ENCODE data around the gene CABP2. TPM values are rescaled to one million over a fixed set of nuclear protein-coding genes. Genes with fewer than 3 reads are reported as not detected.
"Not testable (repeated sequence)": the region's sequence is repeated elsewhere in the genome, so short reads cannot be mapped to it uniquely, and the experiment has no call there.

CABP2 gene
- total and polyA plus RNA-seq, 7 experiments from 2014 or later, result not detected

- ChIA-PET CTCF (no interaction called here), POLR2A (no interaction called here)
- Mint-ChIP-seq H3K4me3 (no peak overlapping the region), H3K36me3 (peaks cover 0 to 7% (median 0%) of the 10 kb centered on the region in 5 donors), H3K9me3 (peaks cover 0 to 13% (median 0%) of the 10 kb centered on the region in 11 donors), H3K4me1 (no peaks in the 10 kb centered on the region), H3K27me3 (peaks cover 0 to 31% (median 4%) of the 10 kb centered on the region in 5 donors), H3K27ac (no peak overlapping the region)
- DNase-seq (no peak), ATAC-seq (no peak)
- intact Hi-C loops (cut with micrococcal nuclease), result no loop called here
- H3K27me3 ChIP-seq (ENCODE audit: control insufficient read depth in 2 of 2, insufficient read depth in 2 of 2, low read length in 2 of 2), result no peaks in the 10 kb centered on the region
- no peaks in the 10 kb centered on the region for H3K9me3 ChIP-seq (ENCODE audit: control insufficient read depth in 2 of 3, low read length in 3 of 3)
- no peaks in the 10 kb centered on the region for H3K4me1 ChIP-seq (ENCODE audit: control insufficient read depth in 2 of 2, insufficient read depth in 2 of 2, low read length in 2 of 2)
- no peak overlapping the region for H3K27ac ChIP-seq (ENCODE audit: low read depth, low read length)
- no peaks in the 10 kb centered on the region for H3K36me3 ChIP-seq (ENCODE audit: control insufficient read depth in 2 of 3, insufficient read depth in 3 of 3, low read length in 3 of 3)
- H3K4me3 ChIP-seq (ENCODE audit: low read length), result no peak overlapping the region
Measured at GRCh38 chr11:67548555-67549110, 25.4 kb upstream of the CABP2 start.

- H3K9me3 Mint-ChIP-seq, result peaks cover 0 to 13% (median 0%) of the 10 kb centered on the region in 11 donors
- POLR2A ChIA-PET; H3K4me1 ChIP-seq (ENCODE audit: control insufficient read depth in 2 of 2, insufficient read depth in 2 of 2, low read length in 2 of 2); H3K27me3 ChIP-seq (ENCODE audit: control insufficient read depth in 2 of 2, insufficient read depth in 2 of 2, low read length in 2 of 2); H3K4me3 ChIP-seq (ENCODE audit: low read length); H3K4me3 Mint-ChIP-seq; intact Hi-C loops (cut with micrococcal nuclease); H3K36me3 Mint-ChIP-seq; H3K4me1 Mint-ChIP-seq; H3K27ac Mint-ChIP-seq; CTCF ChIA-PET; DNase-seq; H3K27ac ChIP-seq (ENCODE audit: low read depth, low read length); H3K36me3 ChIP-seq (ENCODE audit: control insufficient read depth in 2 of 3, insufficient read depth in 3 of 3, low read length in 3 of 3); ATAC-seq; H3K9me3 ChIP-seq (ENCODE audit: control insufficient read depth in 2 of 3, low read length in 3 of 3): not testable (repeated sequence)
- H3K27me3 Mint-ChIP-seq, result peaks cover 0 to 28% (median 4%) of the 10 kb centered on the region in 5 donors
Measured at GRCh38 chr11:67548112-67548511, 24.9 kb upstream of the CABP2 start.

- POLR2A ChIA-PET, result interaction anchor here (0.7 kb wide), 1 partner anchor 37 kb away, joined by 3 read pairs; no protein-coding TSS in a partner anchor
- ATAC-seq (no peak), DNase-seq (no peak)
- H3K4me3 ChIP-seq (ENCODE audit: low read length), result no peak overlapping the region
- intact Hi-C loops (cut with micrococcal nuclease), result no loop called here
- Mint-ChIP-seq H3K27ac (peak overlapping the region in 1 of 9 donors; percentile 51), H3K27me3 (peaks cover 0 to 16% (median 0%) of the 10 kb centered on the region in 5 donors), H3K36me3 (no peaks in the 10 kb centered on the region), H3K9me3 (peaks cover 0 to 2% (median 0%) of the 10 kb centered on the region in 11 donors), H3K4me1 (no peaks in the 10 kb centered on the region), H3K4me3 (no peak overlapping the region)
- CTCF ChIA-PET, result no interaction called here
- no peaks in the 10 kb centered on the region for H3K9me3 ChIP-seq (ENCODE audit: control insufficient read depth in 2 of 3, low read length in 3 of 3)
- H3K4me1 ChIP-seq (ENCODE audit: control insufficient read depth in 2 of 2, insufficient read depth in 2 of 2, low read length in 2 of 2), result no peaks in the 10 kb centered on the region
- no peaks in the 10 kb centered on the region for H3K36me3 ChIP-seq (ENCODE audit: control insufficient read depth in 2 of 3, insufficient read depth in 3 of 3, low read length in 3 of 3)
- no peak overlapping the region for H3K27ac ChIP-seq (ENCODE audit: low read depth, low read length)
- H3K27me3 ChIP-seq (ENCODE audit: control insufficient read depth in 2 of 2, insufficient read depth in 2 of 2, low read length in 2 of 2), result no peaks in the 10 kb centered on the region
Measured at GRCh38 chr11:67545280-67545679, 22.0 kb upstream of the CABP2 start.

GRCh38 chr11:67544616-67545242 is 21.5 kb upstream of the CABP2 start:
- Mint-ChIP-seq H3K27ac (no peak overlapping the region), H3K36me3 (no peaks in the 10 kb centered on the region), H3K27me3 (peaks cover 0 to 12% (median 0%) of the 10 kb centered on the region in 5 donors), H3K4me3 (no peak overlapping the region), H3K4me1 (no peaks in the 10 kb centered on the region), H3K9me3 (no peaks in the 10 kb centered on the region)
- Histone ChIP-seq H3K27ac (ENCODE audit: low read depth, low read length) (no peak overlapping the region), H3K9me3 (ENCODE audit: control insufficient read depth in 2 of 3, low read length in 3 of 3) (no peaks in the 10 kb centered on the region), H3K36me3 (ENCODE audit: control insufficient read depth in 2 of 3, insufficient read depth in 3 of 3, low read length in 3 of 3) (no peaks in the 10 kb centered on the region), H3K27me3 (ENCODE audit: control insufficient read depth in 2 of 2, insufficient read depth in 2 of 2, low read length in 2 of 2) (no peaks in the 10 kb centered on the region), H3K4me3 (ENCODE audit: low read length) (no peak overlapping the region), H3K4me1 (ENCODE audit: control insufficient read depth in 2 of 2, insufficient read depth in 2 of 2, low read length in 2 of 2) (no peaks in the 10 kb centered on the region)
- CTCF ChIA-PET, result no interaction called here
- no peak for DNase-seq
- intact Hi-C loops (cut with micrococcal nuclease), result no loop called here
- POLR2A ChIA-PET, result no interaction called here
- no peak for ATAC-seq

GRCh38 chr11:67543585-67543984 is 20.3 kb upstream of the CABP2 start:
- intact Hi-C loops (cut with micrococcal nuclease), result no loop called here
- ATAC-seq (no peak), DNase-seq (no peak)
- H3K27me3 Mint-ChIP-seq, result peaks cover 0 to 12% (median 0%) of the 10 kb centered on the region in 5 donors
- H3K4me3 Mint-ChIP-seq, result no peak overlapping the region
- H3K27ac ChIP-seq (ENCODE audit: low read depth, low read length), result no peak overlapping the region
- no peaks in the 10 kb centered on the region for H3K9me3 Mint-ChIP-seq
- no peaks in the 10 kb centered on the region for H3K27me3 ChIP-seq (ENCODE audit: control insufficient read depth in 2 of 2, insufficient read depth in 2 of 2, low read length in 2 of 2)
- no peaks in the 10 kb centered on the region for H3K36me3 Mint-ChIP-seq
- H3K9me3 ChIP-seq (ENCODE audit: control insufficient read depth in 2 of 3, low read length in 3 of 3), result no peaks in the 10 kb centered on the region
- no peaks in the 10 kb centered on the region for H3K36me3 ChIP-seq (ENCODE audit: control insufficient read depth in 2 of 3, insufficient read depth in 3 of 3, low read length in 3 of 3)
- H3K4me1 ChIP-seq (ENCODE audit: control insufficient read depth in 2 of 2, insufficient read depth in 2 of 2, low read length in 2 of 2), result no peaks in the 10 kb centered on the region
- H3K4me1 Mint-ChIP-seq, result no peaks in the 10 kb centered on the region
- ChIA-PET POLR2A (no interaction called here), CTCF (no interaction called here)
- H3K4me3 ChIP-seq (ENCODE audit: low read length), result no peak overlapping the region
- H3K27ac Mint-ChIP-seq, result peak overlapping the region in 1 of 9 donors; percentile 8

- no peak overlapping the region for H3K4me3 ChIP-seq (ENCODE audit: low read length)
- H3K4me1 Mint-ChIP-seq, result no peaks in the 10 kb centered on the region
- DNase-seq, result no peak
- no peaks in the 10 kb centered on the region for H3K36me3 Mint-ChIP-seq
- no peaks in the 10 kb centered on the region for H3K9me3 ChIP-seq (ENCODE audit: control insufficient read depth in 2 of 3, low read length in 3 of 3)
- ChIA-PET CTCF (no interaction called here), POLR2A (no interaction called here)
- no peak for ATAC-seq
- H3K36me3 ChIP-seq (ENCODE audit: control insufficient read depth in 2 of 3, insufficient read depth in 3 of 3, low read length in 3 of 3), result no peaks in the 10 kb centered on the region
- H3K4me1 ChIP-seq (ENCODE audit: control insufficient read depth in 2 of 2, insufficient read depth in 2 of 2, low read length in 2 of 2), result no peaks in the 10 kb centered on the region
- intact Hi-C loops (cut with micrococcal nuclease), result no loop called here
- no peak overlapping the region for H3K4me3 Mint-ChIP-seq
- no peak overlapping the region for H3K27ac ChIP-seq (ENCODE audit: low read depth, low read length)
- H3K9me3 Mint-ChIP-seq, result no peaks in the 10 kb centered on the region
- H3K27me3 Mint-ChIP-seq, result peaks cover 0 to 12% (median 0%) of the 10 kb centered on the region in 5 donors
- no peak overlapping the region for H3K27ac Mint-ChIP-seq
- no peaks in the 10 kb centered on the region for H3K27me3 ChIP-seq (ENCODE audit: control insufficient read depth in 2 of 2, insufficient read depth in 2 of 2, low read length in 2 of 2)
Measured at GRCh38 chr11:67542971-67543370, 19.7 kb upstream of the CABP2 start.

- no peaks in the 10 kb centered on the region for H3K27me3 ChIP-seq (ENCODE audit: control insufficient read depth in 2 of 2, insufficient read depth in 2 of 2, low read length in 2 of 2)
- ChIA-PET CTCF (interaction anchor here (0.5 kb wide), 1 partner anchor 461 kb away, joined by 4 read pairs; no protein-coding TSS in a partner anchor), POLR2A (interaction anchor here (0.5 kb wide), 1 partner anchor 139 kb away, joined by 3 read pairs; the partner anchor contains the start of gene TBC1D10C)
- Mint-ChIP-seq H3K9me3 (no peaks in the 10 kb centered on the region), H3K36me3 (no peaks in the 10 kb centered on the region), H3K27ac (no peak overlapping the region), H3K27me3 (peaks cover 0 to 12% (median 0%) of the 10 kb centered on the region in 5 donors), H3K4me3 (no peak overlapping the region), H3K4me1 (no peaks in the 10 kb centered on the region)
- H3K4me1 ChIP-seq (ENCODE audit: control insufficient read depth in 2 of 2, insufficient read depth in 2 of 2, low read length in 2 of 2), result no peaks in the 10 kb centered on the region
- H3K27ac ChIP-seq (ENCODE audit: low read depth, low read length), result no peak overlapping the region
- no peak overlapping the region for H3K4me3 ChIP-seq (ENCODE audit: low read length)
- intact Hi-C loops (cut with micrococcal nuclease), result no loop called here
- no peaks in the 10 kb centered on the region for H3K9me3 ChIP-seq (ENCODE audit: control insufficient read depth in 2 of 3, low read length in 3 of 3)
- DNase-seq (no peak), ATAC-seq (no peak)
- no peaks in the 10 kb centered on the region for H3K36me3 ChIP-seq (ENCODE audit: control insufficient read depth in 2 of 3, insufficient read depth in 3 of 3, low read length in 3 of 3)
Measured at GRCh38 chr11:67542169-67542568, 18.9 kb upstream of the CABP2 start.

Data from naive thymus-derived CD4-positive, alpha-beta T cell (primary cell).